ENCODE measurements around the gene DSCAML1. TPM values are rescaled to one million over a fixed set of nuclear protein-coding genes. Genes with fewer than 3 reads are reported as not detected.

The DSCAML1 gene
- total and polyA plus RNA-seq, 2 donors = 0.32 to 0.47 TPM

- no peak for DNase-seq (ENCODE audit: low read depth in 6 of 9, low spot score in 9 of 9)
- 76% methylated on average over 20 of the region's 20 CpGs for WGBS
These were observed 80.2 kb downstream of the DSCAML1 start for GRCh38 chr11:117716521-117717440.

DNA sequence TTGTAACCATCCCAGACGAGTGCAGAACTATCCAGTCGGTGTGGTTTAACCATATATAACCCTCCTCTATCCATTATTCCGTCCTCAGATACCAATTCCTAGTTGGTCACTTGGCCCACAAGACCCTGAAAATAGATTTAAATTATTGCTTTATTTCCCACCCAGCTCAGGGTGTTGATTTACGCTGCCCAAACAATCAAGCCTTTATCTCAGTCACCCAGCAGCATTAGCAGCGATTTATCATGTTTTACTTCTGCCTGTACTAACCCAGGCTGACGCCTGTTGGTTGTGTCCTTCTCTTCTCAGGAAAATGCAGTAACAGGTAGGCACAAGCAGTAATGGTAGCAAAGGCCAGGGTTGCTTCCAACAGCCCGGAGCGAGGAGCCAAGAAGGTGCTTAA lies 81.2 kb downstream of the DSCAML1 start:
- H3K4me1 ChIP-seq (ENCODE audit: control insufficient read depth in 2 of 2, insufficient read depth in 2 of 2, low read length in 2 of 2) = no peaks in the 10 kb centered on the region
- no peak for DNase-seq (ENCODE audit: low read depth in 6 of 9, low spot score in 9 of 9)
- 73% methylated on average over 8 of the region's 8 CpGs for WGBS
- no peaks in the 10 kb centered on the region for H3K9me3 ChIP-seq (ENCODE audit: control insufficient read depth in 2 of 2, insufficient read depth in 1 of 2, low read length in 1 of 2)
- peaks cover 0 to 3% of the 10 kb centered on the region in 2 donors for H3K27me3 ChIP-seq (ENCODE audit: control insufficient read depth in 2 of 2, insufficient read depth in 1 of 2, low read length in 1 of 2)
- H3K36me3 ChIP-seq (ENCODE audit: control insufficient read depth in 2 of 2, insufficient read depth in 2 of 2, low read length in 1 of 2) = no peaks in the 10 kb centered on the region
- H3K27ac ChIP-seq (ENCODE audit: low read depth in 1 of 2, low read length in 1 of 2) = no peak overlapping the region
- no peak overlapping the region for H3K4me3 ChIP-seq (ENCODE audit: low read length in 2 of 2)

More at GRCh38 chr11:117716521-117717440, 80.2 kb downstream of the DSCAML1 start:
- Histone ChIP-seq H3K4me3 (ENCODE audit: low read length in 2 of 2) (no peak overlapping the region), H3K27ac (ENCODE audit: low read depth in 1 of 2, low read length in 1 of 2) (no peak overlapping the region), H3K9me3 (ENCODE audit: control insufficient read depth in 2 of 2, insufficient read depth in 1 of 2, low read length in 1 of 2) (no peaks in the 10 kb centered on the region), H3K4me1 (ENCODE audit: control insufficient read depth in 2 of 2, insufficient read depth in 2 of 2, low read length in 2 of 2) (no peaks in the 10 kb centered on the region), H3K36me3 (ENCODE audit: control insufficient read depth in 2 of 2, insufficient read depth in 2 of 2, low read length in 1 of 2) (no peaks in the 10 kb centered on the region), H3K27me3 (ENCODE audit: control insufficient read depth in 2 of 2, insufficient read depth in 1 of 2, low read length in 1 of 2) (no peaks in the 10 kb centered on the region)

DNA sequence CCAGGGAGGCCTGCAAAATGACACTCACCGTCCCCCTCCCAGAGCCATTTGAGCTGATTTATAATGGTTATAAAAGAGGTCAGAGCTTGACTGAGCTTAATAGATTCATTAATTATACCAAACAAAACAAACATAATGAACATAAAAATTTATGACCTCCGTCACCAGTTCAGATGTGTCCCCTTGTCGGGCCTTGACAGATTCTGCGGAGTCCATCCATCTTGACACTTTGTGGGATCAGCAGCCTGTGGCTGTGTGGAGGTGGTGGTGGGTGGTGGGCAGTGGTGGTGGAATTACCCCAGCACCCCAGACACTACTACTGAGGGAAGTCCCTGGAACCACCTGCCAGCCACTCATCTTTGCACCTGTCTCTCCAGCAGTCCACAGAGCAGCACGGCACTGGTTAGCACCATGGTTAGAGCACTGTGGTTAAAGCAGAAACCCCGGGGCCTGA lies 83.5 kb downstream of the DSCAML1 start:
- Histone ChIP-seq H3K36me3 (ENCODE audit: control insufficient read depth in 2 of 2, insufficient read depth in 2 of 2, low read length in 1 of 2) (no peaks in the 10 kb centered on the region), H3K4me1 (ENCODE audit: control insufficient read depth in 2 of 2, insufficient read depth in 2 of 2, low read length in 2 of 2) (no peaks in the 10 kb centered on the region), H3K27ac (ENCODE audit: low read depth in 1 of 2, low read length in 1 of 2) (no peak overlapping the region), H3K27me3 (ENCODE audit: control insufficient read depth in 2 of 2, insufficient read depth in 1 of 2, low read length in 1 of 2) (peaks cover 0 to 6% of the 10 kb centered on the region in 2 donors), H3K4me3 (ENCODE audit: low read length in 2 of 2) (no peak overlapping the region), H3K9me3 (ENCODE audit: control insufficient read depth in 2 of 2, insufficient read depth in 1 of 2, low read length in 1 of 2) (no peaks in the 10 kb centered on the region)
- WGBS = 90% methylated on average over 6 of the region's 6 CpGs
- DNase-seq (ENCODE audit: low read depth in 6 of 9, low spot score in 9 of 9) = no peak

DNA sequence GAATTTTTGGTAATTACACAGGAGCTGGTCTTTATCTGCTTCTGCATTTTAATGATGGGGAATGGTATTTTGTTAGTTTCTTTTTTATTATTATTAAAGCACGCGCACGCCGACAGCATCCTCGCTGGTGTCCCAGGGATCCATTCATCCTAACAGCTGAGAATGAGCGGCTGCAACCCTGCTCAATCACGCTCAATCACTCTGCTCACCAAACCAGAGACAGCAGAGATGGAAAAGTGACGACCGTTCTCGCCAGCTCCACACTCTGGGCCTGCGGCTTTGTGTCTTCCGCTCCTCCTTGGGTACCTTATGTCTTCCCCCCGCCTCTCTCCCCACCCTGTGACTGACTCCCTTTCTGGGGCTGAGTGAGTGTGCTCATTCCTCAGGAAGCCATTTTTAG lies 84.5 kb downstream of the DSCAML1 start:
- 97% methylated on average over 13 of the region's 13 CpGs for WGBS
- no peak for DNase-seq (ENCODE audit: low read depth in 6 of 9, low spot score in 9 of 9)
- peaks cover 0 to 6% of the 10 kb centered on the region in 2 donors for H3K27me3 ChIP-seq (ENCODE audit: control insufficient read depth in 2 of 2, insufficient read depth in 1 of 2, low read length in 1 of 2)
- no peaks in the 10 kb centered on the region for H3K9me3 ChIP-seq (ENCODE audit: control insufficient read depth in 2 of 2, insufficient read depth in 1 of 2, low read length in 1 of 2)
- no peaks in the 10 kb centered on the region for H3K36me3 ChIP-seq (ENCODE audit: control insufficient read depth in 2 of 2, insufficient read depth in 2 of 2, low read length in 1 of 2)
- H3K4me3 ChIP-seq (ENCODE audit: low read length in 2 of 2) = no peak overlapping the region
- no peak overlapping the region for H3K27ac ChIP-seq (ENCODE audit: low read depth in 1 of 2, low read length in 1 of 2)
- H3K4me1 ChIP-seq (ENCODE audit: control insufficient read depth in 2 of 2, insufficient read depth in 2 of 2, low read length in 2 of 2) = no peaks in the 10 kb centered on the region

DNA sequence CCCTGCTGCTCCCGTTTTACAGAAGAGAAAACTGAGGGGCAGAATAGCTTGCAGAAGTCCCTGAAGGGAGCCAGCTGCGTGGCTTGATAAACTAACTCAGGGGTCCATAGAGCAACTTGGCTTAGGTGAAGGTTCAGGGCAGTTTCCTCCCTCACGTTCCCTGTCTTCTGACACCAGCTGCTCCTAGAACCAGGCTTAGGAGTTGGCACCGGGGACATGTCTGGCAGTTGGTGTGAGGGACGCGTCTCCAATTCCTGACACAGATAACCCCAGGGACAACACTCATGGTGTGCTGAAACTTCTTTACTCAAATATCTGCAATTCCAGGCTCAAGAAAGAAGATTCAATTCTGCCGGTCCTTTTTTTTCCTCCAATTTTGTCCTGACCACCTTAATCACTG lies 85.7 kb downstream of the DSCAML1 start:
- peaks cover 0 to 6% of the 10 kb centered on the region in 2 donors for H3K27me3 ChIP-seq (ENCODE audit: control insufficient read depth in 2 of 2, insufficient read depth in 1 of 2, low read length in 1 of 2)
- 96% methylated on average over 7 of the region's 7 CpGs for WGBS
- no peaks in the 10 kb centered on the region for H3K4me1 ChIP-seq (ENCODE audit: control insufficient read depth in 2 of 2, insufficient read depth in 2 of 2, low read length in 2 of 2)
- no peak overlapping the region for H3K4me3 ChIP-seq (ENCODE audit: low read length in 2 of 2)
- H3K9me3 ChIP-seq (ENCODE audit: control insufficient read depth in 2 of 2, insufficient read depth in 1 of 2, low read length in 1 of 2) = no peaks in the 10 kb centered on the region
- no peak overlapping the region for H3K27ac ChIP-seq (ENCODE audit: low read depth in 1 of 2, low read length in 1 of 2)
- no peaks in the 10 kb centered on the region for H3K36me3 ChIP-seq (ENCODE audit: control insufficient read depth in 2 of 2, insufficient read depth in 2 of 2, low read length in 1 of 2)
- DNase-seq (ENCODE audit: low read depth in 6 of 9, low spot score in 9 of 9) = no peak

DNA sequence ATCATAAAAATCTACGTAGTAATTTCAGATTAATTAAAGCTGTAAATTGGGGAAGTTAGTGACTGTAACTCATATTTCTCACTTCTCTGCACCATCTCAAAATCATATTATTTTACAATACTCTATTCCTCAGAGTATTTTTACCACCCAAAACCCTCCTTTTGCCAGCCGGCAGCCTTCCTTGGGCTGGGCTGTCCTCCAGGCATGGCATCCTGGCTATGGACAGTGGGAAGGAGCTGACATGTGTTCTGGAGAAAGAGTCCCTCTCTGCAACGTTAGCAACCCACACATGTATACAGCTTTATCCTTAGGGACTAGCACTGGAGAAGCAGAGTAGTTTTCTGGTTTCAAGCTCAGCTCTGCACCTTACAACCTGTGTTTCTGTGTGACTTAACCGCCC lies 86.8 kb downstream of the DSCAML1 start:
- Histone ChIP-seq H3K4me1 (ENCODE audit: control insufficient read depth in 2 of 2, insufficient read depth in 2 of 2, low read length in 2 of 2) (no peaks in the 10 kb centered on the region), H3K27me3 (ENCODE audit: control insufficient read depth in 2 of 2, insufficient read depth in 1 of 2, low read length in 1 of 2) (peaks cover 0 to 6% of the 10 kb centered on the region in 2 donors), H3K4me3 (ENCODE audit: low read length in 2 of 2) (no peak overlapping the region), H3K36me3 (ENCODE audit: control insufficient read depth in 2 of 2, insufficient read depth in 2 of 2, low read length in 1 of 2) (no peaks in the 10 kb centered on the region), H3K9me3 (ENCODE audit: control insufficient read depth in 2 of 2, insufficient read depth in 1 of 2, low read length in 1 of 2) (no peaks in the 10 kb centered on the region), H3K27ac (ENCODE audit: low read depth in 1 of 2, low read length in 1 of 2) (no peak overlapping the region)
- 93% methylated on average over 4 of the region's 4 CpGs for WGBS
- DNase-seq (ENCODE audit: low read depth in 6 of 9, low spot score in 9 of 9) = no peak

- Histone ChIP-seq H3K4me1 (ENCODE audit: control insufficient read depth in 2 of 2, insufficient read depth in 2 of 2, low read length in 2 of 2) (no peaks in the 10 kb centered on the region), H3K4me3 (ENCODE audit: low read length in 2 of 2) (no peak overlapping the region), H3K9me3 (ENCODE audit: control insufficient read depth in 2 of 2, insufficient read depth in 1 of 2, low read length in 1 of 2) (no peaks in the 10 kb centered on the region), H3K36me3 (ENCODE audit: control insufficient read depth in 2 of 2, insufficient read depth in 2 of 2, low read length in 1 of 2) (no peaks in the 10 kb centered on the region), H3K27ac (ENCODE audit: low read depth in 1 of 2, low read length in 1 of 2) (no peak overlapping the region), H3K27me3 (ENCODE audit: control insufficient read depth in 2 of 2, insufficient read depth in 1 of 2, low read length in 1 of 2) (peaks cover 0 to 5% of the 10 kb centered on the region in 2 donors)
- 96% methylated on average over 12 of the region's 12 CpGs for WGBS
- no peak for DNase-seq (ENCODE audit: low read depth in 6 of 9, low spot score in 9 of 9)
These were observed 90.6 kb downstream of the DSCAML1 start for GRCh38 chr11:117706322-117706814.

DNA sequence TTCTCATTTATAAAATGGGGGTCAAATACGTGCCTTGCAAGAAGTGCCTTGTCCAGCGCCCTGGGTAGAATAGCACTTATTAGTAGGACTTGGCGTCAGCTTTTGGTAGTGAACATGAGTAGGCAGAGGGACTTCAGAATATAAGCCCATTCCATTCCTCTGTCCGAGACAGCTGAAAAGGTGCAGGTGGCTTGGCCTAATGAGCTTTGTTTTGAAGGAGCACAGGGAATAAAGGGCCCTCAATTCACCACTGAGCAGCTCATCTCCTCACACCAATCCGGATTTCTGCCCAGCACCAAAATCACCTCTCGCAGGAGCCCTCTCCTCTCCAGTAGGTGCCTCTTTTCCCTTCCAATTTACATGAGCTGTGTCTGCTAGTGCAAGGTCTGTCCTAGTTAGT lies 91.2 kb downstream of the DSCAML1 start:
- 97% methylated on average over 6 of the region's 6 CpGs for WGBS

GRCh38 chr11:117704395-117705100 lies 92.5 kb downstream of the DSCAML1 start:
- Histone ChIP-seq H3K27ac (ENCODE audit: low read depth in 1 of 2, low read length in 1 of 2) (no peak overlapping the region), H3K36me3 (ENCODE audit: control insufficient read depth in 2 of 2, insufficient read depth in 2 of 2, low read length in 1 of 2) (no peaks in the 10 kb centered on the region), H3K27me3 (ENCODE audit: control insufficient read depth in 2 of 2, insufficient read depth in 1 of 2, low read length in 1 of 2) (peaks cover 0 to under 1% of the 10 kb centered on the region in 2 donors), H3K9me3 (ENCODE audit: control insufficient read depth in 2 of 2, insufficient read depth in 1 of 2, low read length in 1 of 2) (no peaks in the 10 kb centered on the region), H3K4me3 (ENCODE audit: low read length in 2 of 2) (no peak overlapping the region), H3K4me1 (ENCODE audit: control insufficient read depth in 2 of 2, insufficient read depth in 2 of 2, low read length in 2 of 2) (no peaks in the 10 kb centered on the region)
- WGBS = 94% methylated on average over 24 of the region's 24 CpGs
- DNase-seq (ENCODE audit: low read depth in 6 of 9, low spot score in 9 of 9) = no peak

More for the DNA sequence above, 91.2 kb downstream of the DSCAML1 start:
- H3K4me1 ChIP-seq (ENCODE audit: control insufficient read depth in 2 of 2, insufficient read depth in 2 of 2, low read length in 2 of 2) = no peaks in the 10 kb centered on the region
- no peaks in the 10 kb centered on the region for H3K9me3 ChIP-seq (ENCODE audit: control insufficient read depth in 2 of 2, insufficient read depth in 1 of 2, low read length in 1 of 2)
- peaks cover 0 to 3% of the 10 kb centered on the region in 2 donors for H3K27me3 ChIP-seq (ENCODE audit: control insufficient read depth in 2 of 2, insufficient read depth in 1 of 2, low read length in 1 of 2)
- H3K36me3 ChIP-seq (ENCODE audit: control insufficient read depth in 2 of 2, insufficient read depth in 2 of 2, low read length in 1 of 2) = no peaks in the 10 kb centered on the region
- no peak for DNase-seq (ENCODE audit: low read depth in 6 of 9, low spot score in 9 of 9)
- no peak overlapping the region for H3K27ac ChIP-seq (ENCODE audit: low read depth in 1 of 2, low read length in 1 of 2)
- no peak overlapping the region for H3K4me3 ChIP-seq (ENCODE audit: low read length in 2 of 2)

Data from thymus (tissue), 11 donors.